ENCODE results near the gene MRPS18C.

DNA sequence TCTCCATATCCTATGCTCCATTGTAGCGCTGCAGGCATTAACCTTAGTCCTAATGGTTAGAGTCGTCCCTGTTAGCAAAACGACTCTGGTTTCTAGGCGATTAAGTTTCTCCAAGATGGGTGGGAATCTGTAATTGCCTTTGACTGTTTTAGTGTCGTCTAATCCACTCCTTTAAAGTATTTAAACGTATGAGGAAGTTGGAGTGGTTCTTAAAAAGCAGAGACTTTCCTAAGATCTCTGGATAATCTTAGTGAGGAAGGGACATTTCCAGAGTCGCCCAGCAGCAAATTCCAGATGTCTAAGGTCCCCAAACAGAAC lies 285 bp downstream of the MRPS18C start:
- no peak for TF ChIP-seq POLR2A (IDR thresholded peaks at IDR 0.05; ENCODE audit: low read depth)
- TF ChIP-seq CTCF (IDR thresholded peaks at IDR 0.05): no peak
- no peak for TF ChIP-seq EP300 (IDR thresholded peaks at IDR 0.05)
- TF ChIP-seq POLR2AphosphoS5 (IDR thresholded peaks at IDR 0.05): no peak

Data from esophagus muscularis mucosa (tissue), 4 donors.